ENCODE data around the gene NINL.
"Not testable (repeated sequence)": the region's sequence is repeated elsewhere in the genome, so short reads cannot be mapped to it uniquely, and the experiment has no call there.

The NINL gene

DNA sequence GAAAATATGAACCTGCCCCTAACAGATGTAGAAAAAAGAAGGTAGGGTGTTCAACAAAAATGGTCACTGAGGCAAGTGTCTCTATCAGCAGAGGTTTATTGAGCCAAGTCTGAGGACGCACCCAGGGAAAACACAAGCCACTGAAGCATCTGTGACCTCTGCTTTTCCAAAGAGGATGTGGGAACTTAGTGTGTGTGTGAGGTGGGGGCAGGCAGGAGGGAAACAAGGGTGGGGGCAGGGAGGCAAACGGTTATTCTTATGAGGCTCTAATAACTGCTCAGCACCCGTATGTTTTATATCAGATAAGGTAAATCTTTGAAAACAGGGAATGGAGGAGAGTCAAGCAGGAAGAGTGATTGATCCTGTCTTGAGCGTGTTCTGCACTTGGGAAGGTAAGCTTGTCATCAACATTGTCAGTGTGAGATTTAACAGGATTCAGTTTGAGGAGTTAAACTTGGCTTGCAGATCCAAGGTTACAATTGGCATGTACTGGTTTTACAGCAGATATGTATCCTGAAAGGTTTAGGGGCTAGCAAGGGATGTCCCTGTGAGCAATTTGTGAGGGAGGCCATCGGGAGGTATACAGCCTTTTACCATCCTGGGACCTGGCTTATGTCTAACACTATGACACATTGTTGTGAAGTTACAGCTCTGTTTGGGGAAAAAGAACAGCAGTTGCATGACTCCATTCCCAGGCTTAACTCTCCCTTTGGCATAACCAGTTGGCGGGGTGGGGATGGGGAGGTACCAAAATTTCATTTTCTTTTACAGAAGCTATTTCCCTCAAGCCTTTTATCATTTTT, 33.7 kb downstream of the NINL start:
- DNase-seq: no peak

DNA sequence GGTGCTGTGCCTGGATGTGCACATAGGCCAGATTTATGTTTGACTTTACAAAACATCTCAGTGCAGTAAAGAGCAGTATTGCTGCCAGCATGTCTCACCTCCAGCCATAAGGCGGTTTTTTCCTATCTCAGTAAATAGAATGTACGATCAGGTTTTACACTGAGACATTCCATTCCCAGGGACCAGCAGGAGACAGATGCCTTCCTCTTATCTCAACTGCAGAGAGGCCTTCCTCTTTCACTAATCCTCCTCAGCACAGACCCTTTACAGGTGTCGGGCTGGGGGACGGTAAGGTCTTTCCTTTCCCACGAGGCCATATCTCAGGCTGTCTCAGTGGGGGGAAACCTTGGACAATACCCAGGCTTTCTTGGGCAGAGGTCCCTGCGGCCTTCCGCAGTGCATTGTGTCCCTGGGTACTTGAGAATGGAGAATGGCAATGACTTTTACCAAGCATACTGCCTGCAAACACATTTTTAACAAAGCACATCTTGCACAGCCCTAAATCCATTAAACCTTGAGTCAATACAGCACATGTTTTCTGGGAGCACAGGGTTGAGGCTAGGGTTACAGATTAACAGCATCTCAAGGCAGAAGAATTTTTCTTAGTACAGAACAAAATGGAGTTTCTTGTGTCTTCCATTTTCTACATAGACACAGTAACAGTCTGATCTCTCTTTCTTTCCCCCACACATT, 34.5 kb downstream of the NINL start:
- not testable (repeated sequence) for DNase-seq

DNA sequence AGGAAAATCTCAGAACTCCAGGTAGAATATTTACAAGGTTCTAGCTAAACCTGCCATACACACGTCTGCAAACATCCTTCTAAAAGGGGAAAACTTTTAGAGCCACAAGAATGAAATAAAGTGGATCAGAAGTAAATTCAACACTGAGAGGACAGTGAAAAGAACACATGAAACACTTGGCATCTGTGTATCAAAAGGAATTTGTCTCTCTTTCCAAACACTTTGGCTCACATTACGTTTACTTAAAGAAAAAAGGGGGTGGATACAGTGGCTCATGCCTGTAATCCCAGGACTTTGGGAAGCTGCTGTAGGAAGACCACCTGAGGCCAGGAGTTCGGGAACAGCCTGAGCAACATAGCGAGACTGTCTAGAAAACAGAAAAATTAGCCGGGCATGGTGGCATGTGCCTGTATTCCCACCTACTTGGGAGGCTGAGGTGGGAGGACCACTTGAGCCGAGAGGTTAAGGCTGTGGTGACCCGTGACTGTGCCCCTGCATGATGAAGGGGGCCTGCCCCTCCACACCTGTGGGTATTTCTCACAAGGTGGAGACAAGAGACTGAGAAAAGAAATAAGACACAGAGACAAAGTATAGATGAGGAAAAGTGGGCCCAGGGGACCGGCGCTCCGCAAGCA, 35.4 kb downstream of the NINL start:
- no peak for DNase-seq

DNA sequence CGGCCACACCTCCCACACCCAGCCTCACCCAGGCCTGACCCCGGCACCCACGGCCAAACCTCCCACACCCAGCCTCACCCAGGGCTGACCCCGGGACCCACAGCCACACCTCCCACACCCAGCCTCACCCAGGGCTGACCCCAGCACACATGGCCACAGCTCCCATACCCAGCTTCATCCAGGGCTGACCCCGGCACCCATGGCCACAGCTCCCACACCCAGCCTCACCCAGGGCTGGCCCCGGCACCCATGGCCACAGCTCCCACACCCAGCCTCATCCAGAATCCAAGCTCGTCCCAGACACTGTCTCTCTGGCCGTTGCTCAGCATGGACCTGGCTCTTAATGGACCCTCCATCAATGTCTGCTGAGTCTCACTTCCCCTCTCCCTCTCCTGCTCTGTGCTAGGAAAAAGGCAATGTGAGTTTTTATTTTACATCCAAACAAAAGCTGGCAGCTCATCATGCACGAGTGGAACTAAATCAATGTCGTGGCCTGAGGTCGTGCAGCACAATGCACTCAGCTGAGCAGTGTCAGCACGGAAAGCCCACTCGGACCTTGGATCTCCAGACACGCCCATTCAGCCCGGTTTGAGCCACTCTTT, 36.1 kb downstream of the NINL start:
- DNase-seq: no peak

DNA sequence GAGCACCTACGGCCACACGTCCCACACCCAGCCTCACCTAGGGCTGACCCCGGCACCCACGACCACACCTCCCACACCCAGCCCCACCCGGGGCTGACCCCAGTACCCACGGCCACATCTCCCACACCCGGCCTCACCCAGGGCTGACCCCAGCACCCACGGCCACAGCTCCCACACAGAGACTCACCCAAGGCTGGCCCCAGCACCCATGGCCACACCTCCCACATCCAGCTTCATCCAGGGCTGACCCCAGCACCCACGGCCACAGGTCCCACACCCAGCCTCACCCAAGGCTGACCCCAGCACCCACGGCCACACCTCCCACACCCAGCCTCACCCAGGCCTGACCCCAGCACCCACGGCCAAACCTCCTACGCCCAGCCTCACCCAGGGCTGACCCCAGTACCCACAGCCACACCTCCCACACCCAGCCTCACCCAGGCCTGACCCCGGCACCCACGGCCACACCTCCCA, 36.7 kb downstream of the NINL start:
- no peak for DNase-seq

DNA sequence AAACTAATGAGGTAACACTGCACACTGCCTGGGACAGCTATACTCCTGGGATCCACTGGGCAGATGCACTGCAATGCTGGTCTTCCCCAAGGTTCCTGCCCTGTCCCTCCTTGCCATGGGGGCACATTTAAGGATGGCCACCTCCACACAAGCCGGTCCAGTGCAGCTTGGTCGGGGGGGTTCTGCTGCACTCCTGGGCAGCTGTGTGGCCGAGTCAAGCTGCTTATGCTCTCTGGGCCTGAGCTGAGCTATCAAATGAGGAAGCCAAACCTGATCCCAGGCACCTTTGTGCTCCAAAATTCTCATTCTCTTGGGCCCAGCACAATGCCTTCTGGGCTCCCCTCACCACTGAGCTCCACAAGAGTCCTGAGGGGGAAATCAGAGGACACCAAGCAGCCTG, 37.3 kb downstream of the NINL start:
- DNase-seq: no peak

DNA sequence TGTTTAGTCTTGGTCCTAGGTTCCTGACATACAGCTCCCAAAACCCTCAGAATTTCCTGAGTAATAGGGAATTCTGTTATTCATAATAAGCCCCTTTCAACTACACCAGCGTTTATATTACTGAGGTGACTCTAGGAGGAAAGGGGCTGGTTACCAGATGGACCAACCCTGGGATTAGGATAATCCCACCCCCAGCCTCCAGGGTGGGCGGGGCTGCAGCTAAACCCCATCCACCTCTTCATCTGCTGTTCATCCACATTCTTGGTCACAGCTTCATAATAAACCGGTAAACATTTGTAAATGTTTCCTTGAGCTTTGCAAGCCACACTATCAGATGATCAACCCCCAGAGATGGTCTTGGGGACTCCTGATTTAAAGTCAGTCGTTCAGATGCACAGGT, 38.3 kb downstream of the NINL start:
- no peak for DNase-seq

DNA sequence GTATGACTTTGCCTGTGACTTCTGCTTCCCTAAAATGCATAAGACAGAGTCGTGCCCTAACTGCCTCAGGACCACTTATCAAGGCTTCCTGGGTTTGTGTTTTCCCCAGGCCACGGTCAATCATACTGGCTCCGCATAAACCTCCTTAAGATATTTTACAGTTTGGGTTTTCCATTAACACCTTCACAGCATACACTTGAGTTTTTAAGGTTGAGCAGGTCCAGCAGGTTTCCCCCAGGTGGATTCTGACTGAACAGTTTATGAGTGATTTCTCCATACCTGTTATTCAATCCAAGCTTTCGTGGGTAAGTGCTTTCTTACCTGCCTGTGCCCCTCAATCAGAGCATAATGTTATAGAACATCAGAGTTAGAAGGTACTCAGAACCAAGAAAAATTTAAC, 39.3 kb downstream of the NINL start:
- no peak for DNase-seq

DNA sequence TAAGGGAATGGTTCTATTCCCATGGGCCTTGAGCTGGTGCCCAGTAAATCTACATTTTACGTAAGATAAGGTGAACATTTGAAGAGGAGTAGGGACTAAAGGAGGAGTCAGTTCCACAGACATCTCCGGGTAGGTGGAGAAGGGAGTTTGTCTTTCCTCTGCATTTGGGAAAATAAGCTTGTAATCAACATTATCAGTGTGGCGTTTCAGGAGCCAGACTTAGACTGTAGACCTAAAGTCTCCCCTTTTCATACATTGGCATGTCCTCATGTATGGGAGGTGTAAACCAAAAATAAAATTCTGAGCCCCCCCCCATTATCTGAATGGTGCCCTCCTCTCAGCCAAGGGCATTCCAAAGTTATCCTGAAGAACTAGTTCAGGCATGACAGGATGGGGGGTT, 40.2 kb downstream of the NINL start:
- no peak for DNase-seq

DNA sequence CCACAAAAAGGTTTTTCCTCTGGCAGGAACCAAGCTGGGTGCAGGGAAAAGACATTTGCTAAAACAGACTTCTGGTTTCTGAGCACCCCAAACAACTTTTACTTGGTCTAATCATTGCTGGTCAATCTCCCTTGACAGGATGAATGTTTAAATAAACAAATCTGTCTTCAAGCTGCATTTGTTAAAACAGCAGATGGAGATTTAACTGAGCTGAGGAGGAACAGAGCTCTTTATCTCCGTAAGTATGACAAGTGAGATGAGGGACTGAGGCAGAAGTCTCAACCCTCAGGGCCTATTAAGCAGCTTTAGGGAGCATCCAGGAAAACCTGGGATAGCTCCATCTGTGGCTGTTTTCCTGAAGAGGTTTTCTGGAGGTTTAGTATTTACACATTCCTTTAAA, 40.6 kb downstream of the NINL start:
- DNase-seq: no peak

DNA sequence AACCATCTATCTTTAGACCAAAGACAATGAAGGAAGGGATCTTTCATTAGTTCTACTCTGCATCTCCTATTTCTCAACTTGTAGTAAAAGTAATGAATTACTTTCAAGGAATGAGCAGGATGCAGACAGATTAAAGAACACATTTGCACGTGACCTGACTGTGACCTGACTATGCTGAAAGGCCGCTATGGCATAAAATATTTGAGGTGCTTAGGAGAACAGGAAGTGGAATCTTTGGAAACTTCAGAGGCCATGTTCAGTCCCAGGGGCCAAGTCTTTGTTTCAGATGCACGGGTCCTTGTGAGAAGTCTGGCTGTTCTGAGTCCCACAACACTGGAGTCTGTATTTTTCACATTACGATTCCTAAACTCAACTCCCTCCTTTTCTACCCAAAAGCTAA, 41.0 kb downstream of the NINL start:
- DNase-seq: no peak

DNA sequence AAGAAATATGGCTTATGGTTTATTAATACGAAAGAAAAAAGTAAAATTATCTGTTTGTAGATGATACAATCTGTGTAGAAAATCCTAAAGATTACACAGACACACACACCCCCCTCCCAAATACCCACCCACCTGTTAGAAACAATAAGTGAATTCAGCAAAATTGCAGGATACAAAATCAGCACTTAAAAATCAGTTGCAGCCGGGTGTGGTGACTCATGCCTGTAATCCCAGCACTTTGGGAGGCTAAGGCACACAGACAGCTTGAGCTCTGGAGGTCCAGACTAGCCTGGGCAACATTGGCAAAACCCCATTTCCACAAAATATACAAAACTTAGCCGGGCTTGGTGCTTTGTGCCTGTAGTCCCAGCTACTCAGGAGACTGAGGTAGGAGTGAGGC, 42.3 kb downstream of the NINL start:
- DNase-seq: no peak

DNA sequence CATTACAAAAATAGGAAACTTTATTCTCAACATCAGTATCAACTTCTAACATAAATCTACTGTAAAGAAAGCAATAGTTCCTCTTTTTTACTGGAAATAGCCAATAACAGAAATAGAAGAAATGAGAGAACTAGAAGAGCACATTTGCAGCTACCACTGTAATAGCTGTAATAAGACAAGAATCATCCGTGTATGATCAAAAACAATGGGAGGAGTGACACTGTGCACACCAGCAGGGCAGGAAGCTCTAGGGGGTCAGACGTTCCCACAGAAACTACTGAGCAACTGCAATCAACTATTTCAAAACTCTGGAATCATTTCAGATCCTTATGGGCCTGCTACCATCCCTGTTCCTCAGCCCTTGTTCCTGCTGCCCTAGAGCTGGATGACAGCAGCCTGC, 43.7 kb downstream of the NINL start:
- DNase-seq: no peak

DNA sequence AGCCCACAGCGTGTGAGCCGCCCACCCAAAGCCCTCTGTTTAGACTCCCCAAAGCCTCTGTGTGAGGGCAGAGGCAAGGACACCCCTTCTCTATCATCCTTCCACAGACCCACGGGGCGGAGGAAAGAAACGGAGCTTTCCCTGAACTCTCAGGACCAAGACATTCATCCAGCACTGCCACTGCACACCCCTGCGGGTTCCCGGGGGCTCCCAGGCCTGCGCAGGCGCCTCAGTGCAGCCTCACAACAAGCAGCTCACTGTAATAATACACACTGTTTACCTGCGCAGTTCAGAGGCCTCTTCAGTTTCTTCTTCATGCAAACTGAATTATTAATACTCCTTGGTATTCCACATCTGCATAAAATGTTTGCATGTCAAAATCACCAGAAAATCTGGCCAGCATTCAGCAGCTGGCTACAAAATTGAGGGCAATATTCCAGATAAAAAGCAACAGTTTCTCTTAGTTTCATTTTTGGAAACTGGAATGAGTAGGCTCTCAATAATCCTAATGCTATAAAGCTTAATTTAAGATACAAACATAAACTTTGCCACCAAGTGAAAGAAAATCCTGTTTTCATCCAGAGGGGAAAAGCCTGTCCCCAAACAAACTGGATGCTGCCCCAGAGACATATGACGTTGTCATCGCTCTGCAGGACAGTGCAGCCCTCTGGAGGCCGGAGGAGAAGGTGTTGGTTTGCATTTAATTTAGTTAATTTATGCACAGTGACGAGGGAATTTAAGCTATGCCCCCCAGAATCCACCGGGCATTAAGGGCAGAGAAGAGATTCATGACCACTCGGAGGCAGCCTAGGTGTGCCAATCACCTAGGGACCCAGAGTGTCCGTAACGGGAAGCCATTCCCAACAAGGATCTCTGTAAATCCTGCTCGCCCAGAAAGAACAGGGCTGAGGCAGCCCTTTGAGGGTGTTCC, 45.3 kb downstream of the NINL start:
- DNase-seq: no peak

DNA sequence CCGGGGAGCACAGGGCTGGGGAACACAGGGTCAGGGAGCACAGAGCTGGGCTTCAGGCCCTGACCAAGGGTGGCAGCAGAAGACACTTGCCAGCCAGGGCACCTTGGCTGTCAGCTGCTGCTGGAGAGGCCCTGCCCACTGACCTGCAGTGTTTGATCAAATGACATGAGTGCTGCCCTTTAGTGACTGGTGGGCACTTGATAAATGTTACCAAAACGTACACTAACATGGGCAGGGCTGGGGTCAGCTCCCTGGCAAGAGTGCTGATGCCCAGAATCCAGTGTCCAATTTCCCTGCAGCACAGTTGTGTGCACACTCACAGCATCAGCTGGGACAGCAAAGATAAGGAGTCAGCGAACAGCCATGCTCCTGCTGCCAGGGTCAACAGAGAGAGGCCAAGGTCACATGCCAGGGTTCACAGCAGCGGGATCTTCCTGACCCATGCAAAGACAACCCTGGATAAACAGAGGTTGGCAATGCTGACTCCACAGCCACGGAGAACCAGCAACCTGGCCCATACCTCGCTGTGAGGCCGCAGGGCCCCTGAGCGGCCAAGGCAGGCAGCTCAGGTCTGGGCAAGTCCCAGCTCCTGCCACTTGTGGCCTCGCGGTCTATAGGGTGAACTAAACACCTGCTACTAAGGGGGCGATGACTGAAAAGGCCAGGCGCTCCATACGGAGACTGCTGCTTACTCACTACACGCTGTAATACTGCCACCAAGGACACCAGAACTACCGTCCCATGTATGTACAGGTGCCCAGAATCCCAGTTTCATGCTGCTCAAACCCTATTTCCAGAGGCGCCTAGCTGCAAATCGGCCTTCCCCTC, 46.3 kb downstream of the NINL start:
- DNase-seq: no peak

DNA sequence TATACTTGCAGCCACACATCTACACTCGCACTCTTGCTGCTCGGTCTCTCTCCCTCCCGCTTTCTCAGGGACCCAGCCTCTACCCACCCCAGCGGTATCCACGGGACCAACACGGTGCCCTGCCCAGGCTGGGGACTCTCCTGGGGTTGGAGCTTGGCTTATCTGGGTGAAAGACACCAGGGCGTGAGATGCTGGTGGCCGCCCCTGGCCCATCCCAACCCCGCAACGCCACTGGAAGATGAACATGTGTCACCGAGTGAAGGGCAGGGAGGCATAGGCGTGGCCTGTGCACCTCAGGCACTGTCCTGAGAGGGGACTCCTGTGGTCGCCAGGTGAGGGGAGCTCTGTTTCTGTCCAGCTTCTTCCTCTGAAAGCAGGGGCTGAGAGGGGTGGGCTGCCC, 47.4 kb downstream of the NINL start:
- DNase-seq: no peak

DNA sequence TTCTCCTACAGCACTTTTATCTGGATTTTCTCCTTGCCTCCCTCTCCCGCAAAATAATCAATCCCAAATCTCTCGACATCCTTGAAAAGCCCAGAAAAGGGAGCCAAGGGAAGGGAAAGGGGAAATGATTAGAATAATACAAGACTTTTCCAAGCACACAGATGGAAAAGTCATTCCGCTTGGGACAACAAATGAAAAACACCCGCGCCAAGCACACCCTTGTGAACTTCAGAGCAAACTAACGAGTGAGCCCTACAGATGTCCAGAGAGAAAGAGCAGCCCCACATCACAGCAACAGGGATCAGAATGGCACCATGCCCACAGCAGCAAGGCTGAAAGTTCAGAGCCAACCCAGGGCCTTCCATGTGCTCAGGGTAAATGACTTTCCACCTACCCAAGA, 49.6 kb downstream of the NINL start:
- DNase-seq: no peak

DNA sequence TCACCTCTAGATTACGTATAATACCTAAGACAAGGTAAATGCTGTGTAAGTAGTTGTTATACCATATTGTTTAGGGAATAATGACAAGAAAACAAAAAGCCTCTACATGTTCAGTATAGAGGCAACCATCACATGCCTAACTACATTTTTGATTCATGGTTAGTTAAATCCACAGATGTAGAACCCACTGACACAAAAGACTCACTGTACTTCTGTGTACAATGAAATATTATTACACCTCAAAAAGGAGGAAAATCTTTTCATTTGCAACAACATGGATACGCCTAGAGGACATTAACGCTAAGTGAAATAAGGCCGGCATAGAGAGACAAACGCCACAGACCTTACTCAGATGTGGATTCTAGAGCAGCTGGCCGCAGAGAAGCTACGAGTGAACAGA, 50.5 kb downstream of the NINL start:
- DNase-seq: no peak

DNA sequence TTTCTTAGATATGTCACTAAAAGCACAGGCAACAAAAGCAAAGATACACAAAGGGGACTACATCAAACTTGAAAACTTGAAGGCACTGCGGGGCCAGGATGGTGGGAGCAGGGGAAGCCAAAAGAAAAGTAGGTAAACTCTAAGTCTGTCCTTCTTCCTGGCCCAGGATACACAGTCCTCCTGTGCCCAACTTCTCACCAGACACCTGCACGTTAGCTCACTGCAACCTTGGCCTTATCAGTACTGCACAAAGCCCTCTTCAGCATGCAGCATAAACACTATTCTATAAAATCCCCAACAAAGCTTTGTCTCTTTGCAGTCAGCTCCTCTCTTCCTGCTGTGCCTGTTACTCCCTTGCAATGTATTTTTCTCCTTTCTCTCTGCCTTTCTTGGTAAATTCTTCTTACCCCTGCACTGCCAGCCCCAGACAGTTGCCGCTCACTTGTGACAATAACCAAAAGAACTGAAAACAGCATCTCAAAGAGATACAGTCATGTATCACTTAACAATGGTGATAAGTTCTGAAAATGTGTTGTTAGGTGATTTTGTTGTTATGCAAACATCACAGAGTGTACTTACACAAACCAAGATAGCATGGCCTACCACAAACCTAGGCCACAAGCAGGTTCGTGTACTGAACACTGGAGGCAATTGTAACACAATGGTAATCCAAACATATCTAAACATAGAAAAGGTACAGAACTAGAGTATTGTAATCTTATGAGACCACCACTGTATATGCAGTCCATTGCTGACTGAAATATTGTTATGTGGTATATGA, 51.2 kb downstream of the NINL start:
- no peak for DNase-seq

DNA sequence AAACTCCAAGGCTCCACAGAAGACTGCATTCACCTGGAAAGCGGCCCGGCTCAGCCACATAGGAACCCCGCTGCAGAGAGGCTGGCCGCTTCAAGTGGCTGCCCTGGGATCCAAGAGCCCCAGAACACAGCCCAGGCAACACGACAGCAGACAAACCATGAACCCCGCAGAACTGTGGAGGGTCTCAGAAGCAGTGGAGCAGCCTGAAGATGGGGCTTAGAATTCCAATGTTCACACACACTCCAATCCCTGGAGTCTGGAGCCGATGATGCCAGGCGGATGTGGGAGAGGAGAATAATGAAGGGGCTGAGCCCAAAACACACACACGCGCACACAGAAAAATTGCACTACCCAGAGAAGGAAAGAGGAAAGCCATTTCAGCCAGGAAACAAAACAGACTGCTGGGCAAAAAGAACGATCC, 52.4 kb downstream of the NINL start:
- no peak for DNase-seq
